Psoas muscle (tissue), 8 donors: ENCODE measurements around the gene GNG7. TPM values are rescaled to one million over a fixed set of nuclear protein-coding genes. Genes with fewer than 3 reads are reported as not detected.
A peak's percentile ranks its signal among the peaks of the same experiment; 100 is the strongest.

Source experiments
- ATAC-seq, 4 donors: fragments of 200-7000 bp; cut with Tn5 transposase; one replicate each; pipeline ENCODE4 v1.9.1; 2020; ENCODE audit warnings: moderate library complexity in 3 of 4, mild to moderate bottlenecking in 2 of 4
- DNase-seq, 2 donors: peaks; one replicate each; pipeline ENCODE4 v3.0.0-alpha.2; 2020
- H3K27ac ChIP-seq: fragments of 200-600 bp; one replicate; pipeline ENCODE4 v1.8.0; 2022
- H3K27me3 ChIP-seq, 3 donors: fragments of 200-600 bp in 1 of 3; one replicate each; pipeline versions ENCODE4 v1.6.1 to v1.8.0; 2013 to 2022; ENCODE audit warnings: low read length in 2 of 3, mild to moderate bottlenecking in 2 of 3, moderate library complexity in 1 of 3; ENCODE audit not compliant: insufficient read depth in 3 of 3
- H3K36me3 ChIP-seq, 2 donors: fragments of 200-600 bp in 1 of 2; one replicate each; pipeline versions ENCODE4 v1.6.1 to v1.8.0; 2013 to 2022; ENCODE audit warnings: low read depth in 1 of 2, mild to moderate bottlenecking in 1 of 2, moderate library complexity in 1 of 2; ENCODE audit not compliant: insufficient read depth in 1 of 2
- H3K4me1 ChIP-seq: fragments of 200-600 bp; one replicate; pipeline ENCODE4 v1.8.0; 2022
- H3K4me3 ChIP-seq: fragments of 200-600 bp; one replicate; pipeline ENCODE4 v1.8.0; 2022; ENCODE audit warnings: mild to moderate bottlenecking
- H3K9me3 ChIP-seq: fragments of 200-600 bp; one replicate; pipeline ENCODE4 v1.8.0; 2022
- WGBS, 3 donors: extraction: QIAGEN DNeasy Blood & Tissue Kit; methylation state at CpG; one replicate each; pipeline versions ENCODE4 v1.1.6 to v1.1.7; 2013; 5-methylcytosine and 5-hydroxymethylcytosine counted together
- intact Hi-C, 2 donors: fragments of 100-400 bp; cut with DNase I; formaldehyde crosslinking; loops; one replicate each; pipeline versions ENCODE4 v1.11.0 to v1.14.2; 2022
- polyA plus RNA-seq, 3 donors: library from polyadenylated mRNA; stranded (reverse); fragments of 200-250 nt; gene quantifications; one replicate each; pipeline ENCODE4 v1.2.3, GENCODE V29; 2013
- total RNA-seq, 4 donors: library from RNA; stranded (reverse); fragmentation: NEBNext Ultra II Directional in 2 of 4; extraction: Animal tissue kit (Norgen Biotek cat#: 25700) in 2 of 4; gene quantifications; one replicate each; pipeline versions ENCODE4 v1.2.1 to v1.2.4, GENCODE V29; 2021 to 2023
- TF ChIP-seq, protein P1 (sequence below): fragments of 200-600 bp; IDR thresholded peaks from one replicate; pipeline ENCODE4 v1.8.0; 2022; ENCODE audit warnings: antibody characterized with exemption
- donor health status: healthy with polysubstance abuse.
- donor health status: DM: no; HTN: no; CAD: no; lungs with moderate emphysema.
- donor health status: Bipolar disorder and iron deficiency.
- donor health status: healthy.
- donor health status: DM: yes; HTN: yes; CAD: no.
- donor health status: DM: no; HTN: no; CAD: no.
- donor health status: DM: no; HTN: no; CAD: no.
- donor health status: DM: yes; HTN: yes; CAD: no.

GNG7 gene
- total and polyA plus RNA-seq, 7 donors = 0.48 to 5.4 (median 1.2) TPM

GRCh38 chr19:2478278-2478755 lies 224.2 kb downstream of the GNG7 start:
- WGBS, 3 donors = 3 to 6% (median 6%) methylated on average over 20 of the region's 20 CpGs
- DNase-seq = peak; percentile 77 to 86
- Histone ChIP-seq H3K9me3 (no peaks in the 10 kb centered on the region), H3K27ac (peak overlapping the region; percentile 84), H3K4me1 (peaks cover 24% of the 10 kb centered on the region), H3K36me3 (no peaks in the 10 kb centered on the region), H3K4me3 (peak overlapping the region; percentile 81), H3K27me3 (no peaks in the 10 kb centered on the region)
- peak in 3 of 4 donors; percentile 2 to 35 (median 19) for ATAC-seq
- TF ChIP-seq, protein P1, sequence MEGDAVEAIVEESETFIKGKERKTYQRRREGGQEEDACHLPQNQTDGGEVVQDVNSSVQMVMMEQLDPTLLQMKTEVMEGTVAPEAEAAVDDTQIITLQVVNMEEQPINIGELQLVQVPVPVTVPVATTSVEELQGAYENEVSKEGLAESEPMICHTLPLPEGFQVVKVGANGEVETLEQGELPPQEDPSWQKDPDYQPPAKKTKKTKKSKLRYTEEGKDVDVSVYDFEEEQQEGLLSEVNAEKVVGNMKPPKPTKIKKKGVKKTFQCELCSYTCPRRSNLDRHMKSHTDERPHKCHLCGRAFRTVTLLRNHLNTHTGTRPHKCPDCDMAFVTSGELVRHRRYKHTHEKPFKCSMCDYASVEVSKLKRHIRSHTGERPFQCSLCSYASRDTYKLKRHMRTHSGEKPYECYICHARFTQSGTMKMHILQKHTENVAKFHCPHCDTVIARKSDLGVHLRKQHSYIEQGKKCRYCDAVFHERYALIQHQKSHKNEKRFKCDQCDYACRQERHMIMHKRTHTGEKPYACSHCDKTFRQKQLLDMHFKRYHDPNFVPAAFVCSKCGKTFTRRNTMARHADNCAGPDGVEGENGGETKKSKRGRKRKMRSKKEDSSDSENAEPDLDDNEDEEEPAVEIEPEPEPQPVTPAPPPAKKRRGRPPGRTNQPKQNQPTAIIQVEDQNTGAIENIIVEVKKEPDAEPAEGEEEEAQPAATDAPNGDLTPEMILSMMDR = no peak
- intact Hi-C loops = loop anchor here (2.0 to 5.0 kb wide), 2 partner anchors 62 to 69 kb away; no protein-coding TSS in a partner anchor

DNA sequence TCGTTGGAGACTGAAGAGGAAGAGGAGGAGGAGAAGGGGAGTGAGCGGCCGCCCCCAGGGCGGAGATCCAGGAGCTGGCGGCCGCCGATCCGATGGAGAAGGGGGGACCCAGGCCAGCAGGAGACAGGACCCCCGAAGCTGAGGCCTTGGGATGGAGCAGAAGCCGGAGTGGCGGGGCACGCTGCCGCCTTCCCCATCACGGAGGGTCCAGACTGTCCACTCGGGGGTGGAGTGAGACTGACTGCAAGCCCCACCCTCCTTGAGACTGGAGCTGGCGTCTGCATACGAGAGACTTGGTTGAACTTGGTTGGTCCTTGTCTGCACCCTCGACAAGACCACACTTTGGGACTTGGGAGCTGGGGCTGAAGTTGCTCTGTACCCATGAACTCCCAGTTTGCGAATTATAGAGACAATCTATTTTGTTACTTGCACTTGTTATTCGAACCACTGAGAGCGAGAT lies 224.7 kb downstream of the GNG7 start:
- H3K36me3 ChIP-seq = no peaks in the 10 kb centered on the region
- DNase-seq = peak in 1 of 2 donors; percentile 59
- H3K4me1 ChIP-seq = peaks cover 24% of the 10 kb centered on the region
- no peaks in the 10 kb centered on the region for H3K27me3 ChIP-seq
- intact Hi-C loops = loop anchor here (2.0 to 5.0 kb wide), 4 partner anchors 17 to 133 kb away; no protein-coding TSS in a partner anchor
- 25 to 47% (median 34%) methylated on average over 16 to 21 of the region's 21 CpGs for WGBS, 3 donors
- TF ChIP-seq, protein P1 = no peak
- H3K27ac ChIP-seq = peak overlapping the region; percentile 84
- ATAC-seq = no peak
- H3K9me3 ChIP-seq = no peaks in the 10 kb centered on the region
- H3K4me3 ChIP-seq = peak overlapping the region; percentile 81

DNA sequence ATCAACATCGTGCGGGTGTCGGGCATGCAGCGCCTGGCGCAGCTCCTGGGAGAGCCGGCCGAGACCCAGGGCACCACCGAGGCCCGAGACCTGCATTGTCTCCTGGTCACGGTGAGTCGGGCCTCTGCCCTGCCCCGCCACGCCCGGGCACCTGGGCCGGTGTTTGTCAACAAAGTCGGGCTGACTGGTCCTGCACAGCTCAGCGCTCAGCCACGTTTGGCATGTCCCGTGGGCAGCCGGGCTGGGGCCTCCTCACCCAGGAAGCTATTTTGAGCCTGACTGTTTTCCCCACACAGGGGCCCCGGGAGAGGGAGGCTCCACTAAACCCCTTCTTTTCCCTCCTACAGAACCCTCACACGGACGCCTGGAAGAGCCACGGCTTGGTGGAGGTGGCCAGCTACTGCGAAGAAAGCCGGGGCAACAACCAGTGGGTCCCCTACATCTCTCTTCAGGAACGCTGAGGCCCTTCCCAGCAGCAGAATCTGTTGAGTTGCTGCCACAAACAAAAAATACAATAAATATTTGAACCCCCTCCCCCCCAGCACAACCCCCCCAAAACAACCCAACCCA lies 225.3 kb downstream of the GNG7 start:
- Histone ChIP-seq H3K36me3 (no peaks in the 10 kb centered on the region), H3K4me1 (peaks cover 24% of the 10 kb centered on the region), H3K4me3 (peak overlapping the region; percentile 81), H3K9me3 (no peaks in the 10 kb centered on the region), H3K27me3 (no peaks in the 10 kb centered on the region), H3K27ac (peak overlapping the region; percentile 84)
- DNase-seq = peak; percentile 55 to 66
- WGBS, 3 donors = 4 to 10% (median 4%) methylated on average over 22 to 27 of the region's 27 CpGs
- ATAC-seq = peak; percentile 9 to 47 (median 22)
- TF ChIP-seq, protein P1 = no peak
- intact Hi-C loops = loop anchor here in 1 of 2 donors (2.0 to 5.0 kb wide), 3 partner anchors 18 to 134 kb away; no protein-coding TSS in a partner anchor

- Histone ChIP-seq H3K4me3 (peak overlapping the region; percentile 81), H3K4me1 (peaks cover 24% of the 10 kb centered on the region), H3K9me3 (no peaks in the 10 kb centered on the region), H3K27me3 (no peaks in the 10 kb centered on the region), H3K27ac (peak overlapping the region; percentile 84), H3K36me3 (no peaks in the 10 kb centered on the region)
- WGBS, 3 donors = 0 to 1% (median 0%) methylated on average over 35 to 42 of the region's 42 CpGs
- intact Hi-C loops = loop anchor here in 1 of 2 donors (2.0 to 5.0 kb wide), 3 partner anchors 18 to 134 kb away; no protein-coding TSS in a partner anchor
- DNase-seq (peak; percentile 61 to 66), ATAC-seq (peak in 2 of 4 donors; percentile 0)
- TF ChIP-seq, protein P1 = no peak
These were observed 225.9 kb downstream of the GNG7 start for GRCh38 chr19:2476451-2477140.
